HG03175 (cell line): ENCODE data around the gene OTX1.
A peak's percentile ranks its signal among the peaks of the same experiment; 100 is the strongest.

Experiments
- ATAC-seq: cut with Tn5 transposase; IDR thresholded peaks from one replicate; pipeline ENCODE4 v1.9.1; 2021; ENCODE audit warnings: mild to moderate bottlenecking, moderate library complexity; ENCODE audit not compliant: unreplicated experiment

The OTX1 gene

GRCh38 chr2:63046552-63046951 lies 4.1 kb upstream of the OTX1 start:
- no peak for ATAC-seq

GRCh38 chr2:63046961-63047320 lies 3.7 kb upstream of the OTX1 start:
- no peak for ATAC-seq

GRCh38 chr2:63047321-63048279 lies 3.0 kb upstream of the OTX1 start:
- no peak for ATAC-seq

GRCh38 chr2:63048367-63049171 lies 2.1 kb upstream of the OTX1 start:
- no peak for ATAC-seq

- no peak for ATAC-seq
Observed at GRCh38 chr2:63049211-63049969, 1.2 kb upstream of the OTX1 start.

- ATAC-seq = peak; percentile 29
Observed at GRCh38 chr2:63049970-63050333, 678 bp upstream of the OTX1 start.

GRCh38 chr2:63051042-63051794 lies 588 bp downstream of the OTX1 start:
- ATAC-seq = no peak

GRCh38 chr2:63051795-63052333 lies 1.2 kb downstream of the OTX1 start:
- ATAC-seq = no peak

- ATAC-seq = no peak
Observed at GRCh38 chr2:63052411-63053080, 1.9 kb downstream of the OTX1 start.

GRCh38 chr2:63053081-63053888 lies 2.7 kb downstream of the OTX1 start:
- ATAC-seq = no peak

- ATAC-seq = no peak
Observed at GRCh38 chr2:63053889-63054602, 3.4 kb downstream of the OTX1 start.

- no peak for ATAC-seq
Observed at GRCh38 chr2:63054841-63055225, 4.2 kb downstream of the OTX1 start.

GRCh38 chr2:63055226-63056106 lies 4.8 kb downstream of the OTX1 start:
- ATAC-seq = no peak

GRCh38 chr2:63056107-63057050 lies 5.7 kb downstream of the OTX1 start:
- no peak for ATAC-seq

- ATAC-seq = no peak
Observed at GRCh38 chr2:63057249-63058143, 6.9 kb downstream of the OTX1 start.
